SIG-M5 treated with dmso at 0.1 percent for 504 hours (cell line): ENCODE results near the gene PANK1.

ENCODE experiments used
- DNase-seq: peaks from one replicate; lab custom pipeline; 2025; ENCODE audit not compliant: unreplicated experiment; lab: John Stamatoyannopoulos, UW

Gene PANK1

DNA sequence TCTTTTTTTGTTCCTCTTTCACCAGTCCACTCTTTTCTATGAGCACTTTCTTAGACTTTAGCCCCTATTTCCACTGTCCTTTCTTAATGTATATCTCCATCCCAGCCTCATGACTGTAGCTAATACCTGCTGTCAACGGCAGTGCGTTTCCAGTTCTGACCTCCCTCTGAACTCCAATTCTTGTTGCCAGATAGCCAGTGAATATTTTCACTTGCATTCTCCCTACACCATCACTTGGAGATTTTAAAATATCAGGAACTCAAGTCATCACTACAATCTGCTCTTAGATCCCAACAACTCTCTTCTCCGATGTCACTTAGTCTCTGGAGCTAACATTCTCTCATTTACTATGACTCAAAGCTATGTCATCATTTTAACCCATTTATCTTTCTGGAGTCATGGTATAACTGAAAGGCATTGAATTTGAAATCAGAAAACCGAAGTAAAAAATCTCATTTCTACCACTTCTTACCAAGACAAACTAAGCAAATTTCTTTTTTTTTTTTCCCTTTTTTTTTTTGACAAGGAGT, 104.6 kb downstream of the PANK1 start:
- DNase-seq, result no peak

DNA sequence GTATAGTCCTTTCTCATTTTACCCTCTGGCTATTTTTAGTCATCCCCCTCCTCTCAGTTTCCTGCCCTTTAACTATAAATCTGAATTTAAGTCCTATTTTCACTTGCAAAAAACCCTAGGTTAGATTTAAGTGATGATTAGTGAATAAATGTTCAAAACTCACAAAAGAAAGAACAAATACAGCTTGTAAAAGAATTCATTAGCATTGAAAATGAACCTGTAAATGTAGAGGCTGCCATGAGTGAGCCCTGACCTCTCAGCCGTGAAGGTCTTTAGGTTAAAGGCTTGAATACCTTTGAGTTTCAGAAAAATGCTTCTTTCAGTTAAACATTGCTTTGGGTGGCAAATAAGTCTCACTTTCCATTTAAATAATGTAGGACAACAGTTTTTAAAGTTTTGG, 107.7 kb downstream of the PANK1 start:
- DNase-seq, result no peak

DNA sequence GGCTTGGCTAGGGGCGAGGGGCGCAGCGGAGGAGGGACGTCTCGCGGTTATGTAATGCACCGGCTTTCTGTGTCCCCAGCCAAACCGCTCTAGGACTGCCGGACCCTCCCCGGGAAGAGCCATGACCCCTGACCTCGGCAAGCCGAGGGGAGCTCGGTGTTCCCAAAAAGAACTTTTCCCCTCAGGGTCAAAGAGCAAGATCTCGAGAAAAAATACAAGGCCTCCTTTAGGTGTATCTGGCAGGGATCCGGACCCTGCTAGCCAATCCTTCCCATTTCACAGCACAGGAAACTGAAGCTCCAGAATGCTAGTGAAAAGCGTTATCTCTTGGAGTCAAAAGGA, 109.1 kb downstream of the PANK1 start:
- no peak for DNase-seq

DNA sequence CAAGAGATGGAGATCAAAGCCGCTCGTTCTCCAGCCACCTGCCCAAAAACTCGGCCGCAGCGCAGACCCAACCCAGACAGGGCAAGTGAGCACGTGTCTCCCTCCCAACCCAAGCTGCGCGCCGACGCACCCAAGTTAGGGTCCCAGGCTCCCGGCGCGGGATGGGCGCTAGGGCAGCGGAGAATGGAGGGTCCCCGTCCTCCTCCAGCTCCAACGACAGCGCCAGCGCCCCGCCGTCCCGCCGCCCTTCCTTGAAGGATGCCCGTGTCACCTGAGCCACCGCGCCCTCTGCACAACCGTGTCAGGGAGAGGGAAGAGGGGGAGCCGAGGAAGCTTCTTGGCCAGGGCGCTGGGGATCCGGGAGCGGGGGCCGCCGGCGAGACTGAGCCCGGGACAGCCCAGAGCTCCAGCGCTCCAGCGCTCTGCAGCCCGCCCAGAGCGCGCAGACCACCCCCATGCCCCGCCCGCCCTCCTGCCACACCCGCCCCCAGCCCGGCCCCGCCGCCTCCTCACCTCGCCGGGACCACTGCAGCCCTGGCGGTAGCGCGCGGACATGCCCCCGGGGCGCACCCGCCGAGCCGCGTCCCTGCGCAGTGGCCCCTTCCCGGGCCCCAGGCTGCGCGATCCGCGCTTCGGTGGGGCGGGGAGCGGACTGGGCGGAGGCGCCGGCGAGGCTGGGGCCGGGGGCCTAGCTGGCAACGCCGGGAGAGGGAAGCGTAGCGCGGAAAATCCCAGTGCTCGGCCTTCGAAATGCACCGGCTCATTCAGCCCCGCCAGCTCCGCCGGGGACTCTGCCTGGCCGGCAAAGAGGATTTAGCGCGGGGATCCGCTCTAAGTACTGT, 109.7 kb downstream of the PANK1 start, which contains the start of gene SLC16A12:
Gene SLC16A12, minus strand, starts transcription at position 424 of the 842 bp plus-strand sequence. CDS start 73,016 bp downstream, outside the sequence.
- no peak for DNase-seq

DNA sequence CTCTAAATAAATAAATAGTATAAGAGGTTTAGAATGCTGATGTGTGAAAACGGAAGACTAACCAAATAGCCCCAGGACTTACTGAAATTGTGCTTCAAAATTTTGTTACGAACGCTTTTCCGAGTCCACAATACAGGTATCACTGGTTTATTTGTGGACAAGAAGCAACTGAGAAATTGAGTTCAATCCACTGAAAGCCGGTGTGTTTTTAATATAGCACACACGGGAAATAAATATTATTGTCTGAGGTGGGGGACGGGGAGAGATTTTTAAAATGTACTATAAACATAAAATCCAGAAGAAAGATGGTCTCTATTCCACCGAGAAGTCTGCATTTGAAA, 110.2 kb downstream of the PANK1 start:
- DNase-seq, result no peak
